ENCODE results near the gene ATRN. TPM values are rescaled to one million over a fixed set of nuclear protein-coding genes. Genes with fewer than 3 reads are reported as not detected.

The ATRN gene
- polyA plus RNA-seq, 1 donor (not counting 4 experiments of a cell fraction or from before 2014, with no cell fraction given): 49.9 TPM

- no peaks in the 10 kb centered on the region for H4K20me1 ChIP-seq (ENCODE audit: control insufficient read depth, extremely low read depth, insufficient read depth, low read length)
- FAIRE-seq (no peak), DNase-seq (ENCODE audit: low read depth, low spot score) (no peak)
- no peak overlapping the region for H3K4me2 ChIP-seq (ENCODE audit: control insufficient read depth, extremely low read depth, insufficient read depth, low read depth, low read length)
- H3K27ac ChIP-seq (ENCODE audit: control insufficient read depth, insufficient read depth, low read length): no peak overlapping the region
- H3K36me3 ChIP-seq (ENCODE audit: control insufficient read depth in 2 of 2, extremely low read depth in 1 of 2, insufficient read depth in 2 of 2, low read length in 2 of 2): no peaks in the 10 kb centered on the region
- H3K79me2 ChIP-seq (ENCODE audit: control insufficient read depth, insufficient read depth, low read length): no peaks in the 10 kb centered on the region
- H3K27me3 ChIP-seq (ENCODE audit: control insufficient read depth, extremely low read depth, insufficient read depth, low read length): peaks cover 90% of the 10 kb centered on the region
- no peaks in the 10 kb centered on the region for H3K4me1 ChIP-seq (ENCODE audit: control insufficient read depth, extremely low read depth, insufficient read depth, low read length)
- dilution Hi-C loops (cut with MboI; ENCODE audit: extremely low pct_ligation_motif_present, low sequenced_read_pairs): no loop called here
- H3K9ac ChIP-seq (ENCODE audit: control insufficient read depth, extremely low read depth, insufficient read depth, low read length): no peak overlapping the region
- TF ChIP-seq EZH2 (IDR thresholded peaks at IDR 0.05; ENCODE audit: low read length): no peak
- TF ChIP-seq, protein P1, sequence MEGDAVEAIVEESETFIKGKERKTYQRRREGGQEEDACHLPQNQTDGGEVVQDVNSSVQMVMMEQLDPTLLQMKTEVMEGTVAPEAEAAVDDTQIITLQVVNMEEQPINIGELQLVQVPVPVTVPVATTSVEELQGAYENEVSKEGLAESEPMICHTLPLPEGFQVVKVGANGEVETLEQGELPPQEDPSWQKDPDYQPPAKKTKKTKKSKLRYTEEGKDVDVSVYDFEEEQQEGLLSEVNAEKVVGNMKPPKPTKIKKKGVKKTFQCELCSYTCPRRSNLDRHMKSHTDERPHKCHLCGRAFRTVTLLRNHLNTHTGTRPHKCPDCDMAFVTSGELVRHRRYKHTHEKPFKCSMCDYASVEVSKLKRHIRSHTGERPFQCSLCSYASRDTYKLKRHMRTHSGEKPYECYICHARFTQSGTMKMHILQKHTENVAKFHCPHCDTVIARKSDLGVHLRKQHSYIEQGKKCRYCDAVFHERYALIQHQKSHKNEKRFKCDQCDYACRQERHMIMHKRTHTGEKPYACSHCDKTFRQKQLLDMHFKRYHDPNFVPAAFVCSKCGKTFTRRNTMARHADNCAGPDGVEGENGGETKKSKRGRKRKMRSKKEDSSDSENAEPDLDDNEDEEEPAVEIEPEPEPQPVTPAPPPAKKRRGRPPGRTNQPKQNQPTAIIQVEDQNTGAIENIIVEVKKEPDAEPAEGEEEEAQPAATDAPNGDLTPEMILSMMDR (optimal IDR thresholded peaks at IDR 0.05 in 1 of 3, IDR thresholded peaks at IDR 0.05 in 1 of 3, conservative IDR thresholded peaks at IDR 0.05 in 1 of 3; ENCODE audit: extremely low read depth in 1 of 3, insufficient read depth in 2 of 3, low read length in 3 of 3): no peak
- H3K9me3 ChIP-seq (ENCODE audit: control insufficient read depth, low read depth, low read length): no peaks in the 10 kb centered on the region
- no peaks in the 10 kb centered on the region for H3K9me1 ChIP-seq (ENCODE audit: control insufficient read depth, extremely low read depth, insufficient read depth, low read length)
- H3K4me3 ChIP-seq (ENCODE audit: control insufficient read depth in 2 of 3, extremely low read depth in 1 of 3, insufficient read depth in 2 of 3, low read depth in 1 of 3, low read length in 3 of 3): no peak overlapping the region
- no peak overlapping the region for H2AFZ ChIP-seq (ENCODE audit: control insufficient read depth, low read length)
These were observed 202.6 kb downstream of the ATRN start for GRCh38 chr20:3673221-3674070.

- Histone ChIP-seq H3K9ac (ENCODE audit: control insufficient read depth, extremely low read depth, insufficient read depth, low read length) (no peak overlapping the region), H3K27me3 (ENCODE audit: control insufficient read depth, extremely low read depth, insufficient read depth, low read length) (peaks cover 81% of the 10 kb centered on the region), H2AFZ (ENCODE audit: control insufficient read depth, low read length) (no peak overlapping the region), H3K9me1 (ENCODE audit: control insufficient read depth, extremely low read depth, insufficient read depth, low read length) (no peaks in the 10 kb centered on the region), H4K20me1 (ENCODE audit: control insufficient read depth, extremely low read depth, insufficient read depth, low read length) (no peaks in the 10 kb centered on the region), H3K4me3 (ENCODE audit: control insufficient read depth in 2 of 3, extremely low read depth in 1 of 3, insufficient read depth in 2 of 3, low read depth in 1 of 3, low read length in 3 of 3) (no peak overlapping the region), H3K9me3 (ENCODE audit: control insufficient read depth, low read depth, low read length) (no peaks in the 10 kb centered on the region), H3K4me2 (ENCODE audit: control insufficient read depth, extremely low read depth, insufficient read depth, low read depth, low read length) (no peak overlapping the region), H3K27ac (ENCODE audit: control insufficient read depth, insufficient read depth, low read length) (no peak overlapping the region), H3K36me3 (ENCODE audit: control insufficient read depth in 2 of 2, extremely low read depth in 1 of 2, insufficient read depth in 2 of 2, low read length in 2 of 2) (no peaks in the 10 kb centered on the region), H3K79me2 (ENCODE audit: control insufficient read depth, insufficient read depth, low read length) (no peaks in the 10 kb centered on the region), H3K4me1 (ENCODE audit: control insufficient read depth, extremely low read depth, insufficient read depth, low read length) (no peaks in the 10 kb centered on the region)
- dilution Hi-C loops (cut with MboI; ENCODE audit: extremely low pct_ligation_motif_present, low sequenced_read_pairs): no loop called here
- no peak for DNase-seq (ENCODE audit: low read depth, low spot score)
- TF ChIP-seq, protein P1 (optimal IDR thresholded peaks at IDR 0.05 in 1 of 3, IDR thresholded peaks at IDR 0.05 in 1 of 3, conservative IDR thresholded peaks at IDR 0.05 in 1 of 3; ENCODE audit: extremely low read depth in 1 of 3, insufficient read depth in 2 of 3, low read length in 3 of 3): peak in 1 of 3 experiments; percentile 22
- no peak for TF ChIP-seq EZH2 (IDR thresholded peaks at IDR 0.05; ENCODE audit: low read length)
- no peak for FAIRE-seq
These were observed 203.6 kb downstream of the ATRN start for GRCh38 chr20:3674447-3674846.

Measured in keratinocyte (primary cell).